Left ventricle myocardium inferior (tissue), 1 donor: ENCODE results near the gene KLF15. TPM values are rescaled to one million over a fixed set of nuclear protein-coding genes. Genes with fewer than 3 reads are reported as not detected.

Source experiments
- DNase-seq: peaks from one replicate; pipeline ENCODE4 v3.0.0-alpha.2; 2020
- H3K27ac ChIP-seq: fragments of 200-600 bp; replicated peaks from 2 replicates; pipeline ENCODE4 v1.8.0; 2021
- H3K27me3 ChIP-seq: fragments of 200-600 bp; 2 replicates; pipeline ENCODE4 v1.8.0; 2021; ENCODE audit warnings: low read depth
- H3K36me3 ChIP-seq: fragments of 200-600 bp; 2 replicates; pipeline ENCODE4 v1.8.0; 2021
- H3K4me1 ChIP-seq: fragments of 200-600 bp; 2 replicates; pipeline ENCODE4 v1.8.0; 2021
- H3K4me3 ChIP-seq: fragments of 200-600 bp; 2 replicates; pipeline ENCODE4 v1.8.0; 2021; ENCODE audit warnings: mild to moderate bottlenecking, moderate library complexity
- H3K9me3 ChIP-seq: fragments of 200-600 bp; replicated peaks from 2 replicates; pipeline ENCODE4 v1.8.0; 2021
- CTCF ChIP-seq: fragments of 200-600 bp; IDR thresholded peaks from 2 replicates; pipeline ENCODE4 v1.8.0; 2021; ENCODE audit warnings: antibody characterized with exemption, mild to moderate bottlenecking, borderline replicate concordance
- intact Hi-C: fragments of 100-400 bp; cut with micrococcal nuclease; formaldehyde crosslinking; loops from one replicate; pipeline ENCODE4 v1.11.0; 2022
- total RNA-seq: library from RNA; stranded (reverse); fragmentation: NEBNext Ultra II Directional; extraction: Animal tissue kit (Norgen Biotek cat#: 25700); gene quantifications from one replicate; pipeline ENCODE4 v1.2.1, GENCODE V29; 2021
- donor health status: DM: no; HTN: yes; CAD: no; lungs with severe emphysema.

Gene KLF15
- total RNA-seq, 1 donor from 2014 or later = 44.6 TPM

GRCh38 chr3:126395846-126396513 is 38.8 kb upstream of the KLF15 start:
- intact Hi-C loops = loop anchor here (10.0 kb wide), 1 partner anchor 261 kb away; no protein-coding TSS in a partner anchor
- H3K4me3 ChIP-seq = no peak overlapping the region
- H3K27me3 ChIP-seq = peaks cover 34% of the 10 kb centered on the region
- no peaks in the 10 kb centered on the region for H3K9me3 ChIP-seq
- no peak for TF ChIP-seq CTCF
- no peak for DNase-seq
- no peak overlapping the region for H3K27ac ChIP-seq
- H3K36me3 ChIP-seq = no peaks in the 10 kb centered on the region
- peaks cover 9% of the 10 kb centered on the region for H3K4me1 ChIP-seq

GRCh38 chr3:126394977-126395321 is 37.7 kb upstream of the KLF15 start:
- intact Hi-C loops = loop anchor here (10.0 kb wide), 1 partner anchor 260 kb away; no protein-coding TSS in a partner anchor
- Histone ChIP-seq H3K27me3 (peaks cover 34% of the 10 kb centered on the region), H3K4me1 (peaks cover 9% of the 10 kb centered on the region), H3K36me3 (no peaks in the 10 kb centered on the region), H3K9me3 (no peaks in the 10 kb centered on the region), H3K4me3 (peak overlapping the region; percentile 57), H3K27ac (no peak overlapping the region)
- no peak for DNase-seq
- no peak for TF ChIP-seq CTCF

GRCh38 chr3:126394179-126394976 is 37.2 kb upstream of the KLF15 start, which contains the start of gene CFAP100:
Gene CFAP100 (plus strand): TSS chr3:126394909. CDS start chr3:126396001, 1,092 bp downstream.
- intact Hi-C loops = loop anchor here (10.0 kb wide), 1 partner anchor 260 kb away; no protein-coding TSS in a partner anchor
- Histone ChIP-seq H3K9me3 (no peaks in the 10 kb centered on the region), H3K4me3 (peak within 1 kb of the TSS; percentile 57), H3K4me1 (peaks cover 13% of the 10 kb centered on the region), H3K36me3 (no peaks in the 10 kb centered on the region), H3K27ac (no peak within 1 kb of the TSS), H3K27me3 (peaks cover 40% of the 10 kb centered on the region)
- TF ChIP-seq CTCF = no peak
- no peak for DNase-seq

- no peaks in the 10 kb centered on the region for H3K9me3 ChIP-seq
- H3K36me3 ChIP-seq = no peaks in the 10 kb centered on the region
- H3K27ac ChIP-seq = no peak overlapping the region
- no peak for TF ChIP-seq CTCF
- H3K27me3 ChIP-seq = peaks cover 41% of the 10 kb centered on the region
- peaks cover 19% of the 10 kb centered on the region for H3K4me1 ChIP-seq
- intact Hi-C loops = loop anchor here (10.0 kb wide), 1 partner anchor 259 kb away; no protein-coding TSS in a partner anchor
- DNase-seq = no peak
- H3K4me3 ChIP-seq = no peak overlapping the region
These were observed 36.4 kb upstream of the KLF15 start for GRCh38 chr3:126393563-126393962.

GRCh38 chr3:126392246-126392645 is 35.0 kb upstream of the KLF15 start:
- no peak for TF ChIP-seq CTCF
- no peak for DNase-seq
- Histone ChIP-seq H3K4me1 (peaks cover 20% of the 10 kb centered on the region), H3K27me3 (peaks cover 41% of the 10 kb centered on the region), H3K36me3 (no peaks in the 10 kb centered on the region), H3K9me3 (no peaks in the 10 kb centered on the region), H3K4me3 (no peak overlapping the region), H3K27ac (no peak overlapping the region)
- intact Hi-C loops = loop anchor here (10.0 kb wide), 1 partner anchor 257 kb away; no protein-coding TSS in a partner anchor
